GM18868 (cell line): Measurements from ENCODE around the gene UGT1A8.
"Not testable (repeated sequence)": the region's sequence is repeated elsewhere in the genome, so short reads cannot be mapped to it uniquely, and the experiment has no call there.

Source experiments
- ATAC-seq: cut with Tn5 transposase; IDR thresholded peaks from one replicate; pipeline ENCODE4 v1.9.1; 2021; ENCODE audit warnings: mild to moderate bottlenecking, moderate library complexity; ENCODE audit not compliant: unreplicated experiment

The UGT1A8 gene

DNA sequence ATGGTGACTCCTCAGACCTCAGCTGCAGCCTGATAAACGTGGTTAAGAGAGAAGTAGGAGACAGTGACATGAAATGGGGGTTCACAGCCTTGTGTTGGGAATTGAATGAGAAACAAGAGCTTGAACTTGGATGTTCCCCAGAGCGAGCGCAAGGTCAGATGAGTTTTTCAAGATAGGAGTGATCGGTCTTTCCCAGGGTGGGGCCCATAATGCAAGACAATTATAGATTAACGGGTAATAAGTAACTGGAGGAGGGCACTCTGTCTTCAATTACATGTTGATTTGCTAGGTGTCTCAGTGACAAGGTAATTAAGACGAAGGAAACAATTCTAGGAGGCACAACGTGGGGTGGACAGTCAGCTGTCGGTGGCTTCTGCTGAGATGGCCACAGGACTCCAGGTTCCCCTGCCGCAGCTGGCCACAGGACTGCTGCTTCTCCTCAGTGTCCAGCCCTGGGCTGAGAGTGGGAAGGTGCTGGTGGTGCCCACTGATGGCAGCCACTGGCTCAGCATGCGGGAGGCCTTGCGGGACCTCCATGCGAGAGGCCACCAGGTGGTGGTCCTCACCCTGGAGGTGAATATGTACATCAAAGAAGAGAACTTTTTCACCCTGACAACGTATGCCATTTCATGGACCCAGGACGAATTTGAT is 95.3 kb downstream of the UGT1A8 start, which contains the start of gene UGT1A5:
Gene UGT1A5, plus strand, starts transcription at position 297 of the 651 bp plus-strand sequence. Its CDS starts 85 bp downstream, at position 382.
- no peak for ATAC-seq

DNA sequence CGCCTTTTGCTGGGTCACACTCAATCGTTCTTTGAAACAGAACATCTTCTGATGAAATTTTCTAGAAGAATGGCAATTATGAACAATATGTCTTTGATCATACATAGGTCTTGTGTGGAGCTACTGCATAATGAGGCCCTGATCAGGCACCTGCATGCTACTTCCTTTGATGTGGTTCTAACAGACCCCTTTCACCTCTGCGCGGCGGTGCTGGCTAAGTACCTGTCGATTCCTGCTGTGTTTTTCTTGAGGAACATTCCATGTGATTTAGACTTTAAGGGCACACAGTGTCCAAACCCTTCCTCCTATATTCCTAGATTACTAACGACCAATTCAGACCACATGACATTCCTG is 95.8 kb downstream of the UGT1A8 start:
- ATAC-seq: no peak

DNA sequence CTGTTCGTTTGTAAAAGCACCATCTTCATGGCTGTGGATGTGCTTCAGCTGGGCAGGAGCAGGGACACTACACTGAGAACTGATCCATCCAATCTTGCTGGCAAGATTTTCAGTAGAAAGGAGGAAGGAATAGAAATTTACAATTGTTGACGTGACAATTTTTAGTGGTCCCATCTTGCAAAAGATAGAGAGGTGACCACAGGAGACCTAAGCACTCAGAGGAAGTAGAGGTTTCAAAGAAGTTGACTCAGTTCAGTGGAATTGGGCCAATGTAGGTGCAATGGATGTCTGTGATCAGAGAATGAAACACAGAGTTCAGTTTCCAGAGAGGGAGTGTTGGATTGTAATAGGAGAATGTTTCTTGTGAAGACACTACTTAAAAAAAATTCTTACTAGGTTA is 96.7 kb downstream of the UGT1A8 start:
- ATAC-seq: no peak

DNA sequence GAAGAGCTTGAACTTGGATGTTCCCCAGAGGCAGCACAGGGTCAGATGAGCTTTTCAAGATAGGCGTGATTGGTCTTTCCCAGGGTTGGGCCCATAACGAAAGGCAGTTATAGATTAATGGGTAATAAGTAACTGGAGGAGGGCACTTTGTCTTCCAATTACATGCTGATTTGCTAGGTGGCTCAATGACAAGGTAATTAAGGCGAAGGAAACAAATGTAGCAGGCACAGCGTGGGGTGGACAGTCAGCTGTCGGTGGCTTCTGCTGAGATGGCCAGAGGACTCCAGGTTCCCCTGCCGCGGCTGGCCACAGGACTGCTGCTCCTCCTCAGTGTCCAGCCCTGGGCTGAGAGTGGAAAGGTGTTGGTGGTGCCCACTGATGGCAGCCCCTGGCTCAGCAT is 101.1 kb downstream of the UGT1A8 start, which contains the start of gene UGT1A4:
Gene UGT1A4, plus strand, starts transcription at position 185 of the 400 bp plus-strand sequence. Its CDS starts 85 bp downstream, at position 270.
- ATAC-seq: no peak

DNA sequence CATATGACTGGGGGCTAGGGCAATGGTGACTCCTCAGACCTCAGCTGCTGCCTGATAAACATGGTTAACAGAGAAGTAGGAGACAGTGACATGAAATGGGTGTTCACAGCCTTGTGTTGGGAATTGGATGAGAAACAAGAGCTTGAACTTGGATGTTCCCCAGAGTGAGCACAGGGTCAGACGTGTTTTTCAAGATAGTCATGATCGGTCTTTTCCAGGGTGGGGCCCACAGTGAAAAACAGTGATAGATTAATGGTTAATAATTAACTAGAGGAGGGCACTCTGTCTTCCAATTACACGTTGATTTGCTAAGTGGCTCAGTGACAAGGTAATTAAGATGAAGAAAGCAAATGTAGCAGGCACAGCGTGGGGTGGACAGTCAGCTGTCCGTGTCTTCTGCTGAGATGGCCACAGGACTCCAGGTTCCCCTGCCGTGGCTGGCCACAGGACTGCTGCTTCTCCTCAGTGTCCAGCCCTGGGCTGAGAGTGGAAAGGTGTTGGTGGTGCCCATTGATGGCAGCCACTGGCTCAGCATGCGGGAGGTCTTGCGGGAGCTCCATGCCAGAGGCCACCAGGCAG is 111.4 kb downstream of the UGT1A8 start, which contains the start of gene UGT1A3:
Gene UGT1A3, plus strand, starts transcription at position 320 of the 579 bp plus-strand sequence. Its CDS starts 85 bp downstream, at position 405.
- no peak for ATAC-seq

DNA sequence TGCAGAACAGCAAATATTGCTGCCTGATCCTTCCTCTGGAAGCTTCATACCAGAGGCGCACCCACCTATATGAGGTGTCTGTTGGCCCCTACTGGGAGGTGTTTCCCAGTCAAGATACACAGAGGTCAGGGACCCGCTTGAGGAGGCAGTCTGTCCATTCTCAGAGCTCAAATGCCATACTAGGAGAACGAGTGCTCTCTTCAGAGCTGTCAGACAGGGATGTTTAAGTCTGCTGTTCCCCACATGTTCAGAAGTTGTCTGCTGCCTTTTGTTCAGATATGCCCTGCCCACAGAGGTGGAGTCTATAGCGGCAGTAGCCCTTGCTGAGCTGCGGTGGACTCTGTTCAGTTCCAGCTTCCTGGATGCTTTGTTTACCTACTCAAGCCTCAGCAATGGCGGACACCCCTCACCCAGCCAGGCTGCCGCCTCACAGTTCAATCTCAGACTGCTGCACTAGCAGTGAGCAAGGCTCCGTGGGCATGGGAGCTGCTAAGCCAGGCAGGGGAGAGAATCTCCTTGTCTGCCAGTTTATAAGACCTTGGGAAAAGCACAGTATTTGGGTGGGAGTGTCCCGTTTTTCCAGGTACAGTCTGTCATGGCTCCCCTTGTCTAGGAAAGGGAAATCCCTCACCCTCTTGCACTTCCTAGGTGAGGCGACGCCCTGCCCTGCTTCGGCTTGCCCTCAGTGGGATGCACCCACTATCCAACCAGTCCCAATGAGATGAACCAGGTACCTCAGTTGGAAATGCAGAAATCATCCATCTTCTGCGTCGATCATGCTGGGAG is 119.6 kb downstream of the UGT1A8 start:
- ATAC-seq: not testable (repeated sequence)

DNA sequence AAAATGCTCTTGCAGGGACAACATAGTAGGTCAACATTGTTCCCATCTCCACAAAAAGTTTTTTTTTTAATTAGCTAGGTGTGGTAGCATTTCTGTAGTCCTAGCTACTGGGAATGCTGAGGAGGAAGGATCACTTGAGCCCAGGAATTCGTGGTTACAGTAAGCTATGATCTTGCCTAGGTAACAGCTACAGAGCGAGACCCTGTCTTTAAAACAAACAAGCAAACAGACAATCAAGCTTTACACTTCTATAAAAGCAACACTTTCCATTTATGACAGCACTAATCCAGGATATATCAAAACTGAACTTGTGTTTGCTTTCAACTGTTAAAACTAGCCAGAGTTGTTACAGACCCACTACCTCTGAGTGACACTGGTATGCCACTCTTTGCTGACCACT is 123.4 kb downstream of the UGT1A8 start:
- ATAC-seq: no peak

DNA sequence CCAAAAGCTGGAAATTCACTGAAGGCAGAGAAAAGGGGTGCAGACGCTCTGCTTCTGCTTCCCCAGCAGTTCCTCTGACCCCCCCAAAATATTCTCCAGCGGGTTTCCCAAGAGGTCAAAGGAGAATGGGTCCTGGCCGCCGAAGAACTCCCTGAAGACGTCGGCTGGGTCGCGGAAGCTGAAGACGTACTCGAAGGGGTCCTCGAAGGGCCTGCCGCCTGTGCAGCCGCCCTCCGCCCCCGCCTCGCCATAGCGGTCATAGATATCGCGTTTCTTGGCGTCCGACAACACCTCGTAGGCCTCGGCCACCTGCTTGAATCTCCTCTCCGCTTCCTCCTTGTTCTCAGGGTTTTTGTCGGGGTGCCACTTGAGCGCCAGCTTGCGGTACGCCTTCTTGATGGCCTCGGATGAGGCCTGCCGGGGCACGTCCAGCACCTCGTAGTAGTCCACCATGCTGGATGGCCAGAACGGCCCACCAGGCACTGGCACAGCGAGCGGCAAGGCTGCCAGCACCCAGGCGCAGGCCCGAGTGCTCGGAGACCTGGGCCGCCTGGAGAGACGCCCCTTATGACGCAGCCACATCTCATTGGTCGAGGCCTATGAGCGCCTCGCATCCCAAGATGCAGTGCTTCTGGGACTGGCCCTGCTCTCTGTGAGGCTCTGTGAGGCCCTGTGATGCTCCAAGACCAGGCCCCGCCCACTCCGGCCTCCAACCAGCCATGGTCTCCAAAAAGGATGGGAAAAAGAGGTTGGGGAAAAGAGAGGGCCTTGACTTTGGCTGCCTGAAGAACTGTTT is 126.2 kb downstream of the UGT1A8 start:
- ATAC-seq: no peak

DNA sequence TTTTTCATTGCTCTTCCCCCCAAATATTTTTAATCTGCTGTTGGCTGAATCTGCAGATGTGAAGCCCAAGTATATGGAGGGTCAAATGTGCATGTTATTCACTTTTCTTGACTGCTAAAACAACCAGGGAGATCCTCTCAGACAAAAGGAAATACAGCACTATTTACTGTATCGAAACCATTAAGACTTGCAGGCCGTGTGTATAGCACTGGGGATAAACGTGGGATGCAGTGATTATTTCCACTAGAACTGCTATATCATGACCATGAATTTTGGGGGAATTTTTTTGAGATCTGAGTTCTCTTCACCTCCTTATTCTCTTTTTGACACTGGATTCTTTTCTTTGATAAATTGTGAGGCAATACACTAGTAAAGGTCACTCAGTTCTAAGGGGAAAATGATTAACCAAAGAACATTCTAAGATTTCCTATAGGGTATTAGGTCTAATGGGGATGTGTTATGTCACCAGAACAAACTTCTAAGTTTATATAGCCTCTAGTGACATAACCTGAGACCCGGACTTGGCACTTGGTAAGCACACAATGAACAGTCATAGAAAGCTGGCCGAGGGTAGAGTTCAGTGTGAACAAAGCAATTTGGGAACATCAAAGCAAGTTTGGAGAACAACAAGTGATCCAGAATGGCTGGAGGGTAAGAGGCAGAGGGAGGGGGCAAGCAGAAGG is 127.8 kb downstream of the UGT1A8 start:
- ATAC-seq: no peak

DNA sequence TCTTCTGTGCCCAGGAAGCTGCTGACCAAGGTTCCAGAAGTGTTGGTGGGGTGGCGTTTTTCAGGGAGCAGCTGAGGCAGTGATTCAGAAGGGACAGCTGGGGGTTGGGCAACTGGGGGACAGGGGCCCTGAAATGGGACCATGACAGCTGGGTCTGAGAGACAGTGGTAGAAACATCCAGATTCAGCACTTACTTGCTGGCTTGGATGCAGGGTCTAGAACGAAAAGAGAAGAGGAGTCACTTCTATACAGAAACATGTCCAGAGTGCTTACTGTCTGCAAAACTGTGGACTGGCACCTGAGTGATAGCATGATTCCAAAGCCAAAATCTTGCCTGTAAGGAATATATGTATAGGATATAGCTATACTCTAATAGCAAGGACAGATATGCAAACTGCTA is 128.4 kb downstream of the UGT1A8 start:
- not testable (repeated sequence) for ATAC-seq

DNA sequence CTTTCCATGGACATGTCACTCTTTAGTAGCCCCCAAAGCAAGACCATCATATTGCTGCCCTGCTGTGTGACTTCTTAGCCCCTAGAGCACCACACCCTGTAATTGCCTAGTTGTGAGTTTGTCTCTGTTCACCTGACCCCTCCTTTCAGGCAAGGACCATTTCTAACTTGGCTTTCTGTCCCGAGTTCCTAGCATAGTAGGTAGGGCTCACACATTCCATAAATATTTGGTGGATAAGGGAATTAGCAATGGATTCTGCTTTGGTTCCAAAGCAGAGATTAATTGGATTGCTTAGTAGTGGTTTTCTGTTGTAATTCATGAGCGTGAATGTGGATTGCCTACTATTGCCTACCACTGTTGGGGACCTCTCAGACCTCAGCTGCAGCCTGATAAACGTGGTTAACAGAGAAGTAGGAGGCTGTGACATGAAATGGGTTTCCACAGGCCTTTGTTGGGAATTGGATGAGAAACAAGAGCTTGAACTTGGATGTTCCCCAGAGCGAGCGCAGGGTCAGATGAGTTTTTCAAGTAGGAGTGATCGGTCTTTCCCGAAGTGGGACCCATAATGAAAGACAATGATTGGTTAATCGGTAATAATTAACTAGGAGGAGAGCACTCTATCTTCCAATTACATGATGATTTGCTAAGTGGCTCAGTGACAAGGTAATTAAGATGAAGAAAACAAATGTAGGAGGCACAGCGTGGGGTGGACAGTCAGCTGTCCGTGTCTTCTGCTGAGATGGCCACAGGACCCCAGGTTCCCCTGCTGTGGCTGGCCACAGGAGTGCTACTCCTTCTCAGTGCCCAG is 129.2 kb downstream of the UGT1A8 start:
- no peak for ATAC-seq

DNA sequence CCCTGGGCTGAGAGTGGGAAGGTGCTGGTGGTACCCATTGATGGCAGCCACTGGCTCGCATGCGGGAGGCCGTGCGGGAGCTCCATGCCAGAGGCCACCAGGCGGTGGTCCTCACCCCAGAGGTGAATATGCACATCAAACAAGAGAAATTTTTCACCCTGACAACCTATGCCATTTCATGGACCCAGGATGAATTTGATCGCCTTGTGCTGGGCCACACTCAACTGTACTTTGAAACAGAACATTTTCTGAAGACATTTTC is 129.8 kb downstream of the UGT1A8 start:
- ATAC-seq: no peak

DNA sequence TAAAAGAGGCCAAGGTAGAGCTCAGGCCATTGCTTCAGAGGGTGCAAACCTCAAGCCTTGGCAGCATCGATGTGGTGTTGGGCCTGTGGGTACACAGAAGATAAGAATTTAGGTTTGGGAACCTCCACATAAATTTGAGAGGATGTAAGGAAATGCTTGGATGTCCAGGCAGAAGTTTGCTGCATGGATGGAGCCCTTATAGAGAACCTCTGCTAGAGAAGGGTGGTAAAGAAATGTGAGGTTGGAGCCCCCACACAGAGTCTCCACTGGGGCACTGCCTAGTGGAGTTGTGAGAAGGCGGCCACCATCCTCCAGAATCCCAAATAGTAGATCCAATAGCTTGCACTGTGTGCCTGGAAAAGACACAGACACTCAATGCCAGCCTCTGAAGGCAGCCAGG is 133.3 kb downstream of the UGT1A8 start:
- not testable (repeated sequence) for ATAC-seq

DNA sequence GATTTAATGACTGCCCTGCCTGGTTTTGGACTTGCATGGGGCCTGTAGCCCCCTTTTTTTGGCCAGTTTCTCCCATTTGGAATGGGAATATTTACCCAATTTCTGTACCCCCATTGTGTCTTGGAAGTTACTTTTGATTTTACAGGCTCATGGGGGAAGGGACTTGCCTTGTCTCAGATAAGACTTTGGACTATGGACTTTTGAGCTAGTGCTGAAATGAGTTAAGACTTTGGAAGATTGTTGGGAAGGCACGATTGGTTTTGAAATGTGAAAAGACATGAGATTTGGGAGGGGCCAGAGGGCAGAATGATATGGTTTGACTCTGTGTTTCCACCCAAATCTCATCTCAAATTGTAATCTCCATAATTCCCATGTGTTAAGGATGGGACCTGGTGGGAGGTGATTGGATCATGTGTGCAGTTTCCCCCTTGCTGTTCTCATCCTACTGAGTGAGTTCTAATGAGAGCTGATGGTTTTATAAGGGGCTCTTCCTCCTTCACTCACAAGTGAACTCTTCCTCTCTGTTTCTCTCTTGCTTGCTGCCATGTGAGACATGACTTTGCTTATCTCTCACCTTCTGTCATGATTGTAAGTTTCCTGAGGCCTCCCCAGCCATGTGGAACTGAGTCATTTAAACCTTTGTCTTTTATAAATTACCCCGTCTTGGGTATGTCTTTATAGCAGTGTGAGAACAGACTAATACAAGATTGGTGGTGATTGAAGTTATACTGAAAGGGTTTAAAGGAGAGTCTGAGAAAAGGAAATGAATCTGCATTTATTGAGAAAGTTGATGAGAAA is 134.0 kb downstream of the UGT1A8 start:
- ATAC-seq: not testable (repeated sequence)

DNA sequence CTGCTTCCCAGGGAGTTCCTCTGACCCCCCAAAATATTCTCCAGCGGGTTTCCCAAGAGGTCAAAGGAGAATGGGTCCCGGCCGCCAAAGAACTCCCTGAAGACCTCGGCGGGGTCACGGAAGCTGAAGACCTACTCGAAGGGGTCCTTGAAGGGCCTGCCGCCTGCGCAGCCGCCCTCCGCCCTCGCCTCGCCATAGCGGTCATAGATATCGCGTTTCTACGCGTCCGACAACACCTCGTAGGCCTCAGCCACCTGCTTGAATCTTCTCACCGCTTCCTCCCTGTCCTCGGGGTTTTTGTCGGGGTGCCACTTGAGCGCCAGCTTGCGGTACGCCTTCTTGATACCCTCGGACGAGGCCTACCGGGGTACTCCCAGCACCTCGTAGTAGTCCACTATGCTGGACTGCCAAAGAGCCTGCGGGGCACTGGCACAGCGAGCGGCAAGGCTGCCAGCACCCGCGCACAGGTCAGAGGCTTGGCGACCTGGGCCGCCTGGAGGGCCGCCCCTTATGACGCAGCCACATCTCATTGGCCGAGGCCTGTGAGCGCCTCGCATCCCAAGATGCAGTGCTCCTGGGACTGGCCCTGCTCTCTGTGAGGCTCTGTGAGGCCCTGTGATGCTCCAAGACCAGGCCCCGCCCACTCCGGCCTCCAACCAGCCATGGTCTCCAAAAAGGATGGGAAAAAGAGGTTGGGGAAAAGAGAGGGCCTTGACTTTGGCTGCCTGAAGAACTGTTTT is 137.6 kb downstream of the UGT1A8 start:
- ATAC-seq: no peak

DNA sequence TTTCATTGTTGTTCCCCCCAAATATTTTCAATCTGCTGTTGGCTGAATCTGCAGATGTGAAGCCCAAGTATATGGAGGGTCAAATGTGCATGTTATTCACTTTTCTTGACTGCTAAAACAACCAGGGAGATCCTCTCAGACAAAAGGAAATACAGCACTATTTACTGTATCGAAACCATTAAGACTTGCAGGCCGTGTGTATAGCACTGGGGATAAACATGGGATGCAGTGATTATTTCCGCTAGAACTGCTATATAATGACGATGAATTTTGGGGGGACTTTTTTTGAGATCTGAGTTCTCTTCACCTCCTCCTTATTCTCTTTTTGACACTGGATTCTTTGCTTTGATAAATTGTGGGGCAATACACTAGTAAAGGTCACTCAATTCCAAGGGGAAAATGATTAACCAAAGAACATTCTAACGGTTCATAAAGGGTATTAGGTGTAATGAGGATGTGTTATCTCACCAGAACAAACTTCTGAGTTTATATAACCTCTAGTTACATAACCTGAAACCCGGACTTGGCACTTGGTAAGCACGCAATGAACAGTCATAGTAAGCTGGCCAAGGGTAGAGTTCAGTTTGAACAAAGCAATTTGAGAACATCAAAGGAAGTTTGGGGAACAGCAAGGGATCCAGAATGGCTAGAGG is 139.1 kb downstream of the UGT1A8 start:
- no peak for ATAC-seq

DNA sequence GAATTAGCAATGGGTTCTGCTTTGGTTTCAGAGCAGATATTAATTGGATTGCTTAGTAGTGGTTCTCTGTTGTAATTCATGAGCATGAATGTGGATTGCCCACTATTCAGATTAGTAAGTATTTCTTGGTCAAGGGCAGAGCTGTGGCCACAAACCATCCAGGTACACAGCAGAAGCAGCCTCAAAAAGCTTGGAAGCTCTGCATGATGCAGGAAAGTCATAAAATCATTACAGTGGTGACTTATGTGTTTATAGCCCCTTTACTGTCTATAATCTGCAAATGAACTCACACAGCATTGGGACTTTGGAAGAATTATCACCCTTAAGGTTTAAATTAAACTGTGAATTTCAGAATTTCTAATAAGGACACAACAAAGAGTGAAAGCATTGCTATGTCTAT is 140.7 kb downstream of the UGT1A8 start:
- no peak for ATAC-seq

DNA sequence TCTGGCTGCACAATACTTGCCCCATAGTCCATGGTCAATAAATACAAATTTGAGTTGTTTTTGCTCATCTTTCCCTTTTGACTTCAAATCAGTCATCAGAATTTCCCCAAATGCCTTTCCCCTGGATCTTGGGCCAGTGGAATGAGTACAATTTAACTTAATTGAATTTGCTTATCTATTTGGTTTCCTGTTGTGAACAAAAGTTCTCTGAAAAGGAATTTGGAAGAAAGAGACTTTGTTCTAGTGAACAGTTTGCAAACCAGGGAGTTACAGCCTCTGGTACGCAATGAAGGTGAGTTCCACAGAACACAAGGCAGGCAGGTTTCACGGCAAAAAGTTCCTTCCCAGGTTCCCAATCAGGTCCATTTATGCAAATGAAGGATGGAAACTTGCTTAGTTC is 141.4 kb downstream of the UGT1A8 start:
- ATAC-seq: no peak
